Tibial artery (tissue), 4 donors: ENCODE results near the gene ZNF341.
"Not testable (repeated sequence)": the region's sequence is repeated elsewhere in the genome, so short reads cannot be mapped to it uniquely, and the experiment has no call there.

Experiments
- DNase-seq, 2 donors: peaks; one replicate each; pipeline ENCODE4 v3.0.0-alpha.2; 2019
- H3K27ac ChIP-seq, 2 donors: fragments of 200-600 bp; sonication (generic) in 1 of 2; 1 replicate in 1 of 2; 2 replicates in 1 of 2; pipeline ENCODE4 v1.5.1; 2018 to 2019; ENCODE audit warnings: mild to moderate bottlenecking in 1 of 2
- H3K27me3 ChIP-seq, 2 donors: fragments of 200-600 bp; sonication (generic) in 1 of 2; one replicate each; pipeline versions ENCODE4 v1.5.1 to v1.6.0; 2016 to 2019
- H3K36me3 ChIP-seq, 3 donors: fragments of 200-600 bp; sonication (generic) in 2 of 3; one replicate each; pipeline ENCODE4 v1.5.1; 2016 to 2019; ENCODE audit warnings: mild to moderate bottlenecking in 2 of 3
- H3K4me1 ChIP-seq, 4 donors: fragments of 200-600 bp; sonication (generic) in 2 of 4; 1 replicate in 3 of 4; 2 replicates in 1 of 4; pipeline ENCODE4 v1.5.1; 2016 to 2019
- H3K4me3 ChIP-seq, 2 donors: fragments of 200-600 bp; sonication (generic) in 1 of 2; 1 replicate in 1 of 2; 2 replicates in 1 of 2; pipeline ENCODE4 v1.5.1; 2018 to 2019; ENCODE audit warnings: mild to moderate bottlenecking in 2 of 2
- H3K9me3 ChIP-seq, 3 donors: fragments of 200-600 bp; sonication (generic) in 1 of 3; one replicate each; pipeline ENCODE4 v1.5.1; 2016 to 2019
- CTCF ChIP-seq, 2 experiments: fragments of 200-600 bp in 1 of 2; fragments of 450-650 bp in 1 of 2; IDR thresholded peaks; one replicate each; pipeline ENCODE4 v1.5.1; 2017 to 2019; ENCODE audit warnings: antibody characterized with exemption in 2 of 2, mild to moderate bottlenecking in 1 of 2, moderate library complexity in 1 of 2
- intact Hi-C: fragments of 100-400 bp; cut with DNase I; formaldehyde crosslinking; loops from one replicate; pipeline ENCODE4 v1.15.0; 2023; ENCODE audit warnings: low total_unique reads

ZNF341 gene

DNA sequence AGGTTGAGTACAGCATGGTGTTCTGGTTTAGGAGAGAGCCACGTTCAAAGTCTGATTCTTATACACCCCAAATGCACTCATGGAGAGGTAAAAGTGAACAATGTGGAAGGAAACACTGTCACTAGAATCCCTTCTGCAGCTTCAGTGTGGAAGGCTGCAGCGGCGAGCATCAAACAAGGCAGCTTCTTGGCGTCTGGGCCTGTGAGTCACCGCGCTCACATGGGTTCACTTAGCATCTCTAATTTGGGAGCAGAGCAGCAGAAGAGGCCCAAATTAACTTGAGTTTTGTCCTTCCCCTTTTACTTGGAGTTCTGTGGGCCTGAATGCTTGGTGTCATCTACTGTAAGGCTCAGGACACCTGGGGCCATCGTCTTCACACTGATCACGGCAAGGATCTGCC lies 34.7 kb upstream of the ZNF341 start:
- DNase-seq = peak; percentile 82 to 86
- H3K9me3 ChIP-seq = no peaks in the 10 kb centered on the region
- no peak overlapping the region for H3K4me3 ChIP-seq
- peak overlapping the region; percentile 58 to 70 for H3K27ac ChIP-seq
- intact Hi-C loops = no loop called here
- H3K36me3 ChIP-seq = no peaks in the 10 kb centered on the region
- peaks cover 0 to 26% (median 17%) of the 10 kb centered on the region in 4 donors for H3K4me1 ChIP-seq
- no peaks in the 10 kb centered on the region for H3K27me3 ChIP-seq
- no peak for TF ChIP-seq CTCF (IDR thresholded peaks at IDR 0.05)

DNA sequence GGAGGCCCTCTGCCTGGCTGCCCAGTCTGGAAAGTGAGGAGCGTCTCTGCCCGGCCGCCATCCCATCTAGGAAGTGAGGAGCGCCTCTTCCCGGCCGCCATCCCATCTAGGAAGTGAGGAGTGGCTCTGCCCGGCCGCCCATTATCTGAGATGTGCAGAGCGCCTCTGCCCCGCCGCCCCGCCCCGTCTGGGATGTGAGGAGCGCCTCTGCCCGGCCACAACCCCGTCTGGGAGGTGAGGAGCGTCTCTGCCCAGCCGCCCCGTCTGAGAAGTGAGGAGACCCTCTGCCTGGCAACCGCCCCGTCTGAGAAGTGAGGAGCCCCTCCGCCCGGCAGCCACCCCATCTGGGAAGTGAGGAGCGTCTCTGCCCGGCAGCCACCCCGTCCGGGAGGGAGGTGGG lies 32.8 kb upstream of the ZNF341 start:
- intact Hi-C loops = not testable (repeated sequence)

GRCh38 chr20:33700696-33701441 lies 30.9 kb upstream of the ZNF341 start:
- intact Hi-C loops, H3K36me3 ChIP-seq, DNase-seq, H3K27me3 ChIP-seq, H3K4me3 ChIP-seq, H3K27ac ChIP-seq, H3K9me3 ChIP-seq: not testable (repeated sequence)
- peaks cover 0 to 14% (median 4%) of the 10 kb centered on the region in 4 donors for H3K4me1 ChIP-seq

More for the DNA sequence above, 32.8 kb upstream of the ZNF341 start:
- H3K27me3 ChIP-seq, H3K27ac ChIP-seq, H3K9me3 ChIP-seq, H3K4me3 ChIP-seq, DNase-seq, H3K36me3 ChIP-seq: not testable (repeated sequence)
- peaks cover 0 to 23% (median 12%) of the 10 kb centered on the region in 4 donors for H3K4me1 ChIP-seq

GRCh38 chr20:33701629-33702450 lies 30.0 kb upstream of the ZNF341 start:
- H3K9me3 ChIP-seq = no peaks in the 10 kb centered on the region
- DNase-seq = no peak
- H3K4me3 ChIP-seq = no peak overlapping the region
- peaks cover 0 to 11% (median 10%) of the 10 kb centered on the region in 3 donors for H3K36me3 ChIP-seq
- H3K27me3 ChIP-seq = no peaks in the 10 kb centered on the region
- peaks cover 0 to 9% (median 3%) of the 10 kb centered on the region in 4 donors for H3K4me1 ChIP-seq
- H3K27ac ChIP-seq = no peak overlapping the region
- no peak for TF ChIP-seq CTCF (IDR thresholded peaks at IDR 0.05)
- intact Hi-C loops = no loop called here

GRCh38 chr20:33702861-33703260 lies 28.9 kb upstream of the ZNF341 start:
- no peak for TF ChIP-seq CTCF (IDR thresholded peaks at IDR 0.05)
- Histone ChIP-seq H3K4me1 (no peaks in the 10 kb centered on the region), H3K4me3 (no peak overlapping the region), H3K36me3 (peaks cover 7 to 21% (median 20%) of the 10 kb centered on the region in 3 donors), H3K27me3 (no peaks in the 10 kb centered on the region), H3K27ac (no peak overlapping the region), H3K9me3 (no peaks in the 10 kb centered on the region)
- intact Hi-C loops = no loop called here
- no peak for DNase-seq

DNA sequence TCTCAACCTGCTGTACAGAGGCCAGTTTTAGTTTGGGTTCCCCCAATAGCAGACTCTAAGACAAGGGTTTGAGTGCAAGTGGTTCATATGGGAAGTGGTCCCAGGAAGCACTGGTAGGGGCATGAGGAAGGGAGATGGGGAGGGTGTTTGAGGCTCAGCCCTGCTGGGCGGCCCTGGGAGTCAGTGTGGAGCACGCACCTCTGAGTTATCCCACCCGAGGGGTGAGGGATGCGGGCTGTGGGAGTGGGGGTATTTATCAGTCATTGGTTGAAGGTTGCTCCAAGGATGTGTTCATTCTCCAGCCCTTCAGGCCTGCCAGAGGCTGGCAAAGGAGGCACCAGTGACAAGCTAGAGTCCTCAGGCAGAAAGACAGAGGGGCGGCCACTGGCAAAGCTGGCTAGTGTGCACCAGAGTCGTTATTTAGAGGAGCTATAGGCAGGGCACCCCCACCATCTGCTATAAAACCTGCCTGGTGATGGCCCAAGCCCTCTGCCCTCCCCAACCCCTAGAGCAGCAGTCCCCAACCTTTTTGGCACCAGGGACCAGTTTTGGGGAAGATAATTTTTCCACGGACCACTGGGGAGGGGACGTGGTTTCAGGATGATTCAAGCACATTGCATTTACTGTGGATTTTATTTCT lies 28.2 kb upstream of the ZNF341 start:
- no peaks in the 10 kb centered on the region for H3K27me3 ChIP-seq
- H3K4me3 ChIP-seq = no peak overlapping the region
- H3K9me3 ChIP-seq = no peaks in the 10 kb centered on the region
- no peak overlapping the region for H3K27ac ChIP-seq
- TF ChIP-seq CTCF (IDR thresholded peaks at IDR 0.05) = no peak
- intact Hi-C loops = no loop called here
- no peak for DNase-seq
- no peaks in the 10 kb centered on the region for H3K4me1 ChIP-seq
- H3K36me3 ChIP-seq = peaks cover 7 to 23% (median 20%) of the 10 kb centered on the region in 3 donors
